ENCODE results near the gene DRD3.

- no peak for TF ChIP-seq ZNF423 (CRISPR knock-in tag; IDR thresholded peaks at IDR 0.05)
- TF ChIP-seq USF1 (CRISPR knock-in tag; IDR thresholded peaks at IDR 0.05): no peak
- TF ChIP-seq JUN (CRISPR knock-in tag; IDR thresholded peaks at IDR 0.05): no peak
- TF ChIP-seq GTF2I (CRISPR knock-in tag; conservative IDR thresholded peaks at IDR 0.05): no peak
- TF ChIP-seq CTCF (IDR thresholded peaks at IDR 0.05): no peak
- TF ChIP-seq ZBTB21 (CRISPR knock-in tag; IDR thresholded peaks at IDR 0.05; ENCODE audit: borderline replicate concordance): no peak
- TF ChIP-seq CREB1 (CRISPR knock-in tag; IDR thresholded peaks at IDR 0.05): no peak
- TF ChIP-seq TEAD4 (CRISPR knock-in tag; IDR thresholded peaks at IDR 0.05): no peak
Observed at GRCh38 chr3:114080201-114080600, 98.7 kb downstream of the DRD3 start.
